Right renal pelvis (tissue), 4 donors: ENCODE results near the gene WTIP. TPM values are rescaled to one million over a fixed set of nuclear protein-coding genes. Genes with fewer than 3 reads are reported as not detected.
"Not testable (repeated sequence)": the region's sequence is repeated elsewhere in the genome, so short reads cannot be mapped to it uniquely, and the experiment has no call there.

Experiments
- DNase-seq, 4 donors: peaks; one replicate each; pipeline ENCODE4 v3.0.0-alpha.2; 2013; ENCODE audit warnings: low read depth in 4 of 4, low spot score in 3 of 4, missing footprints in 1 of 4
- polyA plus RNA-seq, 4 donors: library from polyadenylated mRNA; unstranded; fragments of 120-200 nt; gene quantifications; one replicate each; pipeline ENCODE4 v1.2.1, GENCODE V29; 2013; ENCODE audit not compliant: insufficient read length in 4 of 4

The WTIP gene
- 10 to 100 TPM; 33.0 to 40.3 (median 36.9) TPM for polyA plus RNA-seq

DNA sequence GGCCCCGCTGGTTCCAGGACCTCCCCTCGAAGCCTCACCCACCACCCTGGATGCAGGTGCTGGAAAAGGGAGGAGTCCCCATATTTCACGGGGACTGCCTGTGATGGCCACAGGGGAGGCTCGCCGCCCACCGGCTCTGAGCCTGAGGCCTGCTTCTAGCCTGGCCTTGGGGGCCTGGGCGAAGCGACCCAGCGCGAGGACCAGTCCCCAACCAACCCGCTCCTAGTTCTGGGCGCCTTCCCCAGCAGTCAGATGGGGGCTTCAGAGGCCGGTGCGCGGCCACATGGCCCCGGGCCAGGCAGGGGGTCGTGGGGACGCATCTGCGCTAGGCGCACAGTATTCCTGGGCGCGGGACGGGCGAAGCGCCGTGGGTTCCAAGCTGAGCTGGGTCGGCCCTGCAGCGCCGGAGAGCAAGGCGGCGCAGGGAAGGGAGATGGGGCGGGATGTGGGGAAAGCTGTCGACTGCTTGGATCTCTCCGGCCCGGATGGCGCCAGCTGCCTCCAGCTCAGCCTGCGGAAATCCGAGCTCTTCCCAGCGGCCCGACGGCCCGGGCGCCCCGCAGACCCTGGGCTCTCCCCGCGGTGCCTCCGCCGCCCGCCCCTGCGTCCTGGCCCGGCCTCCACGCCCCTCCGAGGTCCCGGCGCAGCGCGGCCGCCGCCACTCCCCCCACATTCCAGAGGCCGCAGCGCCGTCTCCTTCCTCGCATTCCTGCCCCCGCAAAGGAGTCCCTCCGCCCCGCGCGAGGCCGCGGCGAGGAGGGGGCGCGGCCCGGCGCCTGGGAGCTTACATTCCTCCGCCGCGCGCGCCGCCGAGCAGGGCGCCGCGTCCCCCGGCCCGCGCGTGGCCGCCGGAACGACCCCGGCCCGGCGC, at the start of gene WTIP:
Gene WTIP, plus strand, starts transcription at position 788 of the 871 bp plus-strand sequence. CDS start 217 bp downstream, outside the sequence.
- peak; percentile 76 to 85 (median 80) for DNase-seq

DNA sequence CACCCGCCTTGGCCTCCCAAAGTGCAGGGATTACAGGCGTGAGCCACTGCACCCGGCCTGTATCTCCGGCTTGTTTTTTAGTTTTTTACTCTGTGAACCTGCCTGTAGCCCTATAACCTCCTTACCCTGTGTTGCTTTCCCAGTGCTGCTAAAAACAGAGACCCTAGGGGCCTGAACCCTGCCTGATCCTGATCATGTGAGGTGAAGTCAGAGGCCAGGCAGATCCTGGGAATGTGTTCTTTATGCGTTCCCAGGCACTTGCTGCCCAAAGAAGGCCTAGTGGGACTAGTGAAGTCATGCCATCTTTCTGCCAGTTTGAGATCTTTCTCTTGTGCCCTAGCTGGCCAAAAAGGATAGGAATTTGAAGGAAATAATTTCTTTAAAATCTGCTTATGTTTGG, 48.8 kb upstream of the WTIP start:
- no peak for DNase-seq

DNA sequence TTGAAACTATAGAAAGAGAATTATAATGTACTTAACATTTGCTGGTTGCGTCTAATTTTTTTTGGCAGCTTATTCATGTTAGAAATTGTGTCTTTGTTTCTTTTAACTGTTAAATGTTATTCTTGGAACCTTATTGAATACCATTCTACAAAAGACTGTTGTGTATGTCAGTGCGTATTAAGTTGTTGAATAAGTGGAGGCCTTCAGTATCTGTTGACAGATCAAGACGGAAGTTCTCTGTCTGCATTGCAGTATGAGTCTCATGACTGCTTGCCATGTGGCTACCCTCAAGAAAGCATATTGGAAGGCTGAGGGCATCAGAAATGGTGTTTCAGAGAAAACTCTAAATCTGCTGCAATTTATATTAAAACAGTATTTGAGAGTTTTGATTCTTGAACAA, 44.8 kb upstream of the WTIP start:
- no peak for DNase-seq

DNA sequence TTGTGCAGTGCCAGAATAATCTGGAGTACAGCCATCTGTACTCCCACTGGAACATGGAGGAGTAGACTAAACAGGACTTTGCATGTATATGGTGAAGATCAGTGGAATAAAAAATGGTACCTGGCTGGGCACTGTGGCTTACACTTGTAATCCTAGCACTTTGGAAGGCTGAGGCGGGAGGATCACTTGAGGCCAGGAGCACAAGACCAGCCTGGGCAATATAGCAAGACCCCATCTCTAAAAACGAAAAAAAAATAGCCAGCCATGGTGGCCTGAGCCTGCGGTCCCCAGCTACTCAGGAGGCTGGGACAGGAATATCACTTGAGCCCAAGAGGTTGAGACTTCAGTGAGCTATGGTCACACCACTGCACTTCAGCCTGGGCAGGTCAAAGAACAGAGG, 33.4 kb upstream of the WTIP start:
- no peak for DNase-seq

DNA sequence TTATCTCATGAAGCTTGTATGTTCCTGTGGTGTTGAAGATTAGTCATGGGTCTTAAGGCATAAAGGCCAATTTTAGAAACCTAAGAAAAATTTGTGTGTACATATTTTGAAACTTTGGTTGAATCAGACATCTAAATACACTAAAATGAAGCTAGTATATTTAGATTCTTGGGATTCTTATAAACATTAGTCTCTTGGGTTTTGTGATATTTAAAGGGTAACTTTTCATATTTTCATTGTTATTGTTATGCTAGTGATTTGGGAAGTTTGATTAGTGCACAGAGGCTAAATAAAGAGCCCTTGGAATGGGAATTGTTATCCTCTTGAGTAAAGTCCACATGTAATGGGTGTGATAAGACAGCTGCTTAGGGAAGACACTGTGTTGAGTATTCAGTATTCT, 28.8 kb upstream of the WTIP start:
- no peak for DNase-seq

DNA sequence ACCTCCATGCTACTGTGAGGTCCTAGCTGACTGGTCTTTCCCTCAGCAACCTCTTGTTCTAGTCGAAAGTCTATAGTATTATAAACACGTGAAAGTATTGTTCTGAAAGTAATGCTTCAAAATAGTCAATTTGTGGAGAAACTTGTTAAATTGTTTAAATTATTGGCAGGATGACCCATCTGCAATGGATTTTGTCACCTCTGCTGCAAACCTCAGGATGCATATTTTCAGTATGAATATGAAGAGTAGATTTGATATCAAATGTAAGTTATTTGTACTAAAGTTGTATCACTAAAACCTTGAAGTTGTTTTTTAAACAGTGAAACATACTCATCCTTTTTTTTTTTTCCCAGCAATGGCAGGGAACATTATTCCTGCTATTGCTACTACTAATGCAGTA, 27.5 kb upstream of the WTIP start:
- DNase-seq: no peak

DNA sequence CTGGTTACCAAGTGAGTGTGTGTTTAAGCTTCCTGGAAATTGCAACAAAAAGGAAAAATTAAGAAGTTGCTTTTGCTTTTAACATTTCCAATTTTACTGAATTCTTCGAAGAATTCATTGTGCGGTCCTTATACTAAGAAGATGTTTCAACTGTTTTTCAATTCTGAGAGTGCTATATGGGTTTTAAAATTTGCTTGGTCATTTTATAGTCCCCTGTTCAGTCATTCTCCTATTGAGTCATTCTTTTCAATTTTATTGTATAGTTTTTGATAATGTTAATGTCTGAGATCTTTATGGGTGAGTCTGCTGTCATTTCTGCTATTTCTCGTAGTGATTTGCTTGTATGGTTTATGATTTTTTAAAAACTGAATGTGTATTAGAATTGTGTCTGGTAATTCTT, 26.9 kb upstream of the WTIP start:
- no peak for DNase-seq

DNA sequence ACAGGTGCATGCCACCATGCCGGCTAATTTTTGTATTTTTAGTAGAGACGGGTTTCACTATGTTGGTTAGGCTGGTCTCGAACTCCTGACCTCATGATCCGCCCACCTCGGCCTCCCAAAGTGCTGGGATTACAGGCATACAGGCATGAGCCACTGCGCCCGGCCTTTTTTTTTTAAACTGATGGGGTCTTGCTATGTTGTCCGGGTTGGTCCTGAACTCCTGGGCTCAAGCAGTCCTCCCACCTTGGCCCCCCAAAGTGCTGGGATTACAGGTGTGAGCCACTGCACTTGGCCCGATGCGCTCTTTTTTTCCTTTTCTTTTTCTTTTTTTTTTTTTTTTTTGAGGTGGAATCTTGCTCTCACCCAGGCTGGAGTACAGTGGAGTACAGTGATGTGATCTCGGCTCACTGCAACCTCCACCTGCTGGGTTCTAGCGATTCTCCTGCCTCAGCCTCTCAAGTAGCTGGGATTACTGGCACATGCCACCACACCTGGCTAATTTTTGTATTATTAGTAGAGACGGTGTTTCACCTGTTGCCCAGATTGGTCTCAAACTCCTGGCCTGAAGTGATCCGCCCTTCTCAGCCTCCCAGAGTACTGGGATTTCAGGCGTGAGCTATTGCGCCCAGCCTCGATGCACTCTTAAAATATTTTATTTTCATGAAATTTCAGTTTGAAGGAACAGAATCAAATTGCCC, 25.6 kb upstream of the WTIP start:
- not testable (repeated sequence) for DNase-seq

DNA sequence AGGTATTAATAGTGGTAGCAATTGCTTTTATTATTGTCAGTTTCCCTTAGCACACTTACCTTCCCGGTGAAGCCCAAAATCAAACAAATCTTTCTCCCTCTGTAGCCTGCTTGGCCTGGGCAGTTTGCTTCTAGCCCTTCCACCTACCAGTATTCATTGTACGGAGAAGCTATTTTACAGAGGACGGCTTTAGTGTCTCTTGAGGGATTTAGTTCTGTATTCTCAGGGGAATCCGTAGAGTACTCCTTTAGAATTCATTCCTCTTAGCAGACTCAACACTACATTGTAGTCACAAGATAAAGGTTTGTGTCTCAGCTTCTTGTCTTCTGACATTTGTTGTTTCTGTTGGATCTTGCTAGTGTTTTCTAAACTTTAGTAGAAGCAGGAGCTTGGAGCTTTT, 24.1 kb upstream of the WTIP start:
- DNase-seq: no peak

DNA sequence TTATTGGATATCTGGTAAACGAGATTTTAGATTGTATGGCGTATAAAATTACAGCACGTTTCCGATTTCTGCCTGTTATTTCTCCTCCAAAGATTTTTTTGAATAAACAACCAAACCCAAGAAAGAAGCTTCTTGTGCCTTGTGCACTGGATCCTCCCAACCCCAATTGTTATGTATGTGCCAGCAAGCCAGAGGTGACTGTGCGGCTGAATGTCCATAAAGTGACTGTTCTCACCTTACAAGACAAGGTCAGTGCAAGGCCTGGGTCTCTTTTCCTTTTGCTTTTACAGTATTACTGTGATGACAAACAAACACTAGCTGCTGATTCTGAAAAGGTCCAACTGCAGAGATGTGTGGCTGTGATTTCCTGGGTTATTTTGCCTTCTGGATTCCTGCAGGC, 22.9 kb upstream of the WTIP start:
- DNase-seq: no peak

DNA sequence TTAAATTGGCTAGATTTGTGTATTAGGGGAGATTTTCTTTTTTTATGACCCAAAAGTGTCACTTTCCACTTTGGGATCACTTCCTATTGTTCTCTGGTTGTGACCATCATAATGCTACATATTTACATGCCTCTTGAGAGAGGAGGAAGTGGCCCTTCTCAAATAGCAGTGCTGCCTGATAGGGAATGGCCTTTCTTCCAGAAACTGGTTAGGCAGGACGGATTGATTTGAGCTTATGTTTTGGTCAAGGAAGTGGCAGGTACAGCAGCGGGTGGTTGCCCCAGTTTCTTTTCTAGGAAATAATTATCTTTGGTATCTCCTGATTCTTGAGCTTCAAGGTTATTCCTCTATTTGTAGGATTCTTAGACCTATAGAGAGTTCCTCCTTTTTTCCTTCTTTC, 21.9 kb upstream of the WTIP start:
- DNase-seq: no peak

DNA sequence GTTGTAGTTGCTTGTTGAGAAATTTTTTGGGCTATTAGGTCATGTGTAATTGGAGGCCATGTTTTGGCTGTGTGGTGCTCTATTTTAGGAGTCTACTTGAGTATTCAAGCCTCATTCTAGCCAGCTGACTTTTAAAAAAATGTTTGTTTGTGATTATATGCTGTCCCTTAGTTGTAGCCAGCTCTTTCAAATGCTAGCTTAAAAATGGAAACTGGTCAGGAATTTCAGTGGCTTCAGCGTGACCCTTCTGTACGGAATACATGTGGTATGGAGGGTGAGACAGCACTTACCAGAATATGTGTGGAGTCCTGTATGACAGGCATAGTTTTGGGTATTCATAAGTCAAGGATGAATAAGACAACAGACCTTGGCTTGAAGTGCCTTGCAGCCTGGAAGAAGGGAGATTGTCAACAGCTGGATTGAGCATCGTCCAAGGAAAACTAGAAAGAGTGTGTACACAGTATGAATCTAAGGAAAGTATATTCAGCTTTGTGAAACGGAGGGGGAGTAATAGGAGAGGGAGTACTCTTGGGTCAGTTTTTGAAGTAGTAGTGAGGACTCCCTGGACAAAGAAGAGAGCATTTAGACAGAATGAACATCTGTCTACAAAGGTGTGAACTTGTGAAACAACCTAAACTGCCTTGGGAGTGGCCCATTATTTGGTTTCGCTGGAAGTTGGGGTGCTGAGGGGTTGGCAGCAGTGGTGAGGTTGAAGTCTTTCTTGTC, 20.0 kb upstream of the WTIP start:
- DNase-seq: no peak

DNA sequence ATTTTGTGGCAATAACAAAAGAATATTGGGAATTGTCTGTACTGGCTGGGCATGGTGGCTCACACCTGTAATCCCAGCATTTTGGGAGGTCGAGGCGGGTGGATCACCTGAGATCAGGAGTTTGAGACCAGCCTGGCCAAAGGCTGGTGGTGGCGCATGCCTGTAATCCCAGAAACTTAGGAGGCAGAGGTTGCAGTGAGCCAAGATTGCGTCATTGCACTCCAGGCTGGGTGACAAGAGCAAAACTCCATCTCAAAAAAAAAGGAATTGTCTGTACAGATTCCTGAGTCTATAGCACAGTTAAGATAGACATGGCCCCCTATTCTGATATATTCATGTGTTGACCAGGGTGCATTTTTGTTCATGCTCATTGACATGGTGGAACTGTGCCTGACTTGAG, 16.8 kb upstream of the WTIP start:
- not testable (repeated sequence) for DNase-seq

DNA sequence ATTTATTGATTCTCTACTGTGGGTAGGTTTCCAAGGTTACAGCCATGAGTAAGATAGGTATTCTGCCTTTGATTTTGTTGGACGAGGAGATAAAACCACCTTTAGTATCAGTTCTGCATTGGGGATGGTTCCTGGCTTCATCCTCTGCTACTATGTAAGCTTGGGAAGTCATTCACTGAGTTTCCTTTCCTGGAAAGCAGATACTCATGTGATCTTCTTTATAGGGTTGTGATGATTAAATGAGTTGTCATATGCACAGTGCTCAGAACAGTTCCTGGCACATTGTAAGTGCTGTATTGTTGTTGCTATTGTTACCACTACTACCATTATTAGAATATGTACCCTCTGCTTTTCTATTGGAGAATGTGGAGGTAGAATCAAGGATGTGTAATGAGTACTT, 13.1 kb upstream of the WTIP start:
- no peak for DNase-seq

DNA sequence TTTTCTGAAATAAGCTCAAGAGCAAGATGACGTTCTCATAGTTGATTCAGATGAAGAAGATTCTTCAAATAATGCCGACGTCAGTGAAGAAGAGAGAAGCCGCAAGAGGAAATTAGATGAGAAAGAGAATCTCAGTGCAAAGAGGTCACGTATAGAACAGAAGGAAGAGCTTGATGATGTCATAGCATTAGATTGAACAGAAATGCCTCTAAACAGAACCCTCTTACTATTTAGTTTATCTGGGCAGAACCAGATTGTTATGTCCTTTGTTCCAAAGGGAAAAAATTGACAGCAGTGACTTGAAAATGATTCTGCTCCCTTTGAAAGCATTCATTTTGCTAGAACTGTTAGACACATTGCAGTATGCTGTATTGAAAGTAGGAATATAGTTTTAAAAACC, 12.5 kb upstream of the WTIP start:
- DNase-seq: not testable (repeated sequence)

DNA sequence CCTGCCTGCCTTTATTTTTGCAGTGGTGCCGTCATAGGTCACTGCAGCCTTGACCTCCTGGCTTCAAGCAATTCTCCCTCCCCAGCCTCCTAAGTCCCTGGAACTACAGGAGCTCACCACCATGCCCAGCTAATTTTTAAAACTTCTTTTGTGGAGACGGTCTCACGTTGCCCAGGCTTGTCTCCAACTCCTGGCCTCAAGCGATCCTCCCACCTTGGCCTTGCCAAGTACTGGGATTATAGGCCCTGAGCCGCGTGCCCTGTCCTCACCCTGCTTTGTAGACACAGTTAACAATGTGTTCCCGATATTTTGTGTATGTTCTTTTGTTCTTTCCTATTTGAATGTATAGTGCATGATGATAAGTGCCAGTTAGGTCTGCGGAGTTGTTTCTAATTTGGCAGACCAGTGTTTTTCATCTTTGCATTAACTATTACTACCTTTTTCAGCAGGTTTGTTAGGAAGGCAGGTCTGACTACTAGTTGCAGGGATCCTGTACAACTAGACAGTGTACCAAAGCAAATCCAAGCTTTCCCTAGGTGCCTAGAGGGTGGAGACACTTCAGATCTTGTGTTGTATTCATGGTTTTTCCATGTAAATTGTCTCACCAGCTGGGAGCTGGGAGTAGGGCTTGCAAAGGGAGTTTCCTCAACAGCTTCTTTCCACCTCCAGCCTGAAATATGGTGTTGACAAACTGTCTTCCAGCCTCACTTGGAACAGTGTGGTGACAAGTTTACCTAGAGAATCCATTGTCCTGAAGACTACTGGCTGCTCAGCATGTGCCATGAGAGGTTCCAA, 9.5 kb upstream of the WTIP start:
- DNase-seq: no peak

DNA sequence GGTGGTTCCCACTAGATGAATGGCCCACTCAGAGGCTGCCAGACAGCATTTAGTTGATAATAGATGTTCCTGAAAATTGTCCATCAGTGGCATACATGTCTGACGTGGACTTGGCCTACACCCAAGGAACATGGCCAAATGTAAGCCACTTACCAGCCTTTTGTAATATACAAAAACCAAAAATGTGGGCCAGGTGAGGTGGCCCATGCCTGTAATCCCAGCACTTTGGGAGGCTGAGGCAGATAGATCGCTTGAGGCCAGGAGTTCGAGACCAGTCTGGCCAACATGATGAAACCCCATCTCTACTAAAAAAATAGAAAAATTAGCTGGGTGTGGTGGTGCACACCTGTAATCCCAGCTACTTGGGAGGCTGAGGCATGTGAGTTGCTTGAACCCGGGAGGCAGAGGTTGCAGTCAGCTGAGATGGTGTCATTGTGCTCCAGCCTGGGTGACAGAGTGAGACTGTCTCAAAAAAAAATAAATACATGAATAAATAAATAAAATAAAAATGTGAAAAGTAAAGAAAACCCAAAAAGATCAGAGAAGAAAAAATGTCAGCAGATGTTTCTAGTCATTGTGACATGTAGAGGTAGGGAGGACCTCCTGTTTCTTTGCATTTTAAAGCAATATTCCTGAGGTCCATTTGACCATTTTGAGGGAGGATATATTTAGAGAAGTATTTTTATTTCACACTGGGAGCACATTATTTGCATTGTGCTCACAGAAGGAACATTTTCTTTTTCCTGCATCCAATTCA, 7.1 kb upstream of the WTIP start:
- no peak for DNase-seq

DNA sequence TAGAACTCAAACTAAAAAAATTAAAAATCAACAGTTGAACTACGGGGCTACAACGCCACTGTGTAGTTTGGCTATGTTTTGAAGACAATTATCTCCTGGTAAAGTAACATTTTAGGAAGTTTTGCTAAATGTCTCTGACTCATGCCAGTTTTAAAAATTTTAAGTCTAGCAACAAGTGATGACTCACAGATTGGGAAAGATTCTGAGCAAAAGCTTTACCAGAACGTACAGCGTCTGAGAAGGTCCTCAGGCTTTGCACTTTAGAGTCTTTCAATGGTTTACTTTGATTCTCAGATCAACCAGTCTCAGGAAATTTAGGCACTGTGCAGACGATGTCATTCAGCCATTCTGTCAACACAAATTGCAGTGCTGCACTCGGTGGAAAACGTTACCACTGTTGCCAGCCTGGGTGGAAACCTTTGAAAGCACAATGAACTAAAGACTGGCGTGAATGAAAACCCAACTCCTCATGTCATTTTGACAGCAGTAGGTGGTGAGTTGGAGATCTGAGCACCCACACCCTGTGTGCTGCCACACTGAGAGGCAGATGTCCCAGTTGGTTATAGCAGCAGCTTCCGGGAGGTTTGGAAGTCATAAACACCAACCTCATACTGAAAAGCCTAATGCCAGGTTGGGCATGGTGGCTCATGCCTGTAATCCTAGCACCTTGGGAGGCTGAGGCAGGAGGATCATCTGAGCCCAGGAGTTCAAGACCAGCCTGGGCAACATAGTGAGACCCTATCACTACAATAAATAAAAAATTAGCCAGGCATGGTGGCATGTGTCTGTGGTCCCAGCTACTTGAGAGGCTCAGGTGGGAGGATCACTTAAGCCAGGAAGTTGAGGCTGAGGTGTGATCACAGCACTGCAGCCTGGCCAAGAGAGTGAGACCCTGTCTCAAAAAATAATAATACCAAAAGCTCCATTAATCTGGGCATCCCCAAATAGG, 6.3 kb upstream of the WTIP start:
- DNase-seq: no peak
